ENCODE results near the gene FARS2. TPM values are rescaled to one million over a fixed set of nuclear protein-coding genes. Genes with fewer than 3 reads are reported as not detected.
"Not testable (repeated sequence)": the region's sequence is repeated elsewhere in the genome, so short reads cannot be mapped to it uniquely, and the experiment has no call there.

FARS2 gene
- total and polyA plus RNA-seq, 7 experiments from 2014 or later: 16.2 to 28.1 (median 20.8) TPM

GRCh38 chr6:5563086-5563485 lies 301.8 kb downstream of the FARS2 start:
- H3K4me1 Mint-ChIP-seq: peaks cover 3 to 28% (median 13%) of the 10 kb centered on the region in 7 donors
- no peaks in the 10 kb centered on the region for H3K4me1 ChIP-seq (ENCODE audit: control insufficient read depth in 2 of 2, insufficient read depth in 2 of 2, low read length in 2 of 2)
- no peak overlapping the region for H3K4me3 ChIP-seq (ENCODE audit: low read length)
- H3K9me3 Mint-ChIP-seq: peaks cover 0 to 11% (median 2%) of the 10 kb centered on the region in 11 donors
- H3K4me3 Mint-ChIP-seq: no peak overlapping the region
- peaks cover 3 to 23% (median 11%) of the 10 kb centered on the region in 5 donors for H3K36me3 Mint-ChIP-seq
- H3K27ac Mint-ChIP-seq: no peak overlapping the region
- H3K27me3 Mint-ChIP-seq: no peaks in the 10 kb centered on the region
- no peak overlapping the region for H3K27ac ChIP-seq (ENCODE audit: low read depth, low read length)
- H3K9me3 ChIP-seq (ENCODE audit: control insufficient read depth in 2 of 3, low read length in 3 of 3): no peaks in the 10 kb centered on the region
- POLR2A ChIA-PET: interaction anchor here (0.7 kb wide), 1 partner anchor 84 kb away, joined by 3 read pairs; no protein-coding TSS in a partner anchor
- no peaks in the 10 kb centered on the region for H3K36me3 ChIP-seq (ENCODE audit: control insufficient read depth in 2 of 3, insufficient read depth in 3 of 3, low read length in 3 of 3)
- no peak for ATAC-seq
- no peaks in the 10 kb centered on the region for H3K27me3 ChIP-seq (ENCODE audit: control insufficient read depth in 2 of 2, insufficient read depth in 2 of 2, low read length in 2 of 2)
- CTCF ChIA-PET: no interaction called here
- intact Hi-C loops (cut with micrococcal nuclease): no loop called here
- no peak for DNase-seq

DNA sequence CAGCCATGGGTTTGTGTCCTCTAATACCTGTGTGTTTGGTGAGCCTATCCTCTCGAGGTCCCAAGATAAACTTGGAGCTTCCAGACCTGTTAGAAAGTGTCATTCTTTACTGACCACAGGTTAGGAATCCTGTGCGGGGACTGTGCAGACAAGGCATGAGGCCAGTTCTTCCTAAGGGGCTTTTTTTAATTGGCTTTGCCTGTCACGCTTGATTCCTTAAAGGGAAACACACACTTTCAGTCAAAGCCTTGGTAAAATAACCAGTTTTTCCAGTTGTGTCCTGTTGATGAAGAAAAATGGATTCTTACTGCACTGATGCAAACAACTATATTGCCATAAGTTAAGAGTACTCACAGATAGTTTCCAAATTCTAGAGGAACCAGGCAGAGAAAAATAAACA lies 303.4 kb downstream of the FARS2 start:
- H3K9me3 ChIP-seq (ENCODE audit: control insufficient read depth in 2 of 3, low read length in 3 of 3); H3K36me3 ChIP-seq (ENCODE audit: control insufficient read depth in 2 of 3, insufficient read depth in 3 of 3, low read length in 3 of 3); H3K27me3 Mint-ChIP-seq; H3K27ac Mint-ChIP-seq; ATAC-seq; POLR2A ChIA-PET; CTCF ChIA-PET; DNase-seq; H3K4me3 ChIP-seq (ENCODE audit: low read length); intact Hi-C loops (cut with micrococcal nuclease); H3K27ac ChIP-seq (ENCODE audit: low read depth, low read length); H3K27me3 ChIP-seq (ENCODE audit: control insufficient read depth in 2 of 2, insufficient read depth in 2 of 2, low read length in 2 of 2); H3K4me3 Mint-ChIP-seq; H3K4me1 ChIP-seq (ENCODE audit: control insufficient read depth in 2 of 2, insufficient read depth in 2 of 2, low read length in 2 of 2): not testable (repeated sequence)
- H3K9me3 Mint-ChIP-seq: peaks cover 1 to 11% (median 4%) of the 10 kb centered on the region in 11 donors
- H3K4me1 Mint-ChIP-seq: peaks cover 5 to 36% (median 15%) of the 10 kb centered on the region in 7 donors
- H3K36me3 Mint-ChIP-seq: peaks cover 3 to 33% (median 20%) of the 10 kb centered on the region in 5 donors

DNA sequence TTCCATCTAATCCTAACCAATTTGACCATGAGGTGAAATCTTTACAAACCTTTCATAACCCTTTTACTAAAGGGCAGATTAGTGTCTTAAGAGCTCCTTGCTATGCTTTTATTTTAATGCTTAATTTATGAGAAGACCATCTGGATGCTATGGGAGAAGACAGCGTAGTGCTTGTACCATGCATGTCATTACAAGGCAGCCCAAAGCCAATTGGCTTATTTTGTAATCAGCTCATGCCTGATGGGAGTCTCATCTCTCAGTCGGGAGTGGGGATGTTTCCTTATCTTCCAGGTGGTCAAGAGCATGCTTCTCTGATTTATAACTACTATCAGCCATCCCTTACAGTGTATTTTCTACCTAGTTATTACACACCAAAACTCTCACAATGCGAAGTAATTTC lies 304.7 kb downstream of the FARS2 start:
- DNase-seq (no peak), ATAC-seq (no peak)
- Histone ChIP-seq H3K9me3 (ENCODE audit: control insufficient read depth in 2 of 3, low read length in 3 of 3) (no peaks in the 10 kb centered on the region), H3K36me3 (ENCODE audit: control insufficient read depth in 2 of 3, insufficient read depth in 3 of 3, low read length in 3 of 3) (no peaks in the 10 kb centered on the region), H3K27me3 (ENCODE audit: control insufficient read depth in 2 of 2, insufficient read depth in 2 of 2, low read length in 2 of 2) (no peaks in the 10 kb centered on the region), H3K27ac (ENCODE audit: low read depth, low read length) (no peak overlapping the region), H3K4me3 (ENCODE audit: low read length) (no peak overlapping the region), H3K4me1 (ENCODE audit: control insufficient read depth in 2 of 2, insufficient read depth in 2 of 2, low read length in 2 of 2) (no peaks in the 10 kb centered on the region)
- H3K36me3 Mint-ChIP-seq: peaks cover 3 to 38% (median 20%) of the 10 kb centered on the region in 5 donors
- intact Hi-C loops (cut with micrococcal nuclease): no loop called here
- H3K27me3 Mint-ChIP-seq: no peaks in the 10 kb centered on the region
- H3K4me3 Mint-ChIP-seq: no peak overlapping the region
- CTCF ChIA-PET: no interaction called here
- H3K27ac Mint-ChIP-seq: peak overlapping the region in 1 of 9 donors; percentile 7
- peaks cover 5 to 35% (median 13%) of the 10 kb centered on the region in 7 donors for H3K4me1 Mint-ChIP-seq
- POLR2A ChIA-PET: no interaction called here
- peaks cover 1 to 11% (median 4%) of the 10 kb centered on the region in 11 donors for H3K9me3 Mint-ChIP-seq

DNA sequence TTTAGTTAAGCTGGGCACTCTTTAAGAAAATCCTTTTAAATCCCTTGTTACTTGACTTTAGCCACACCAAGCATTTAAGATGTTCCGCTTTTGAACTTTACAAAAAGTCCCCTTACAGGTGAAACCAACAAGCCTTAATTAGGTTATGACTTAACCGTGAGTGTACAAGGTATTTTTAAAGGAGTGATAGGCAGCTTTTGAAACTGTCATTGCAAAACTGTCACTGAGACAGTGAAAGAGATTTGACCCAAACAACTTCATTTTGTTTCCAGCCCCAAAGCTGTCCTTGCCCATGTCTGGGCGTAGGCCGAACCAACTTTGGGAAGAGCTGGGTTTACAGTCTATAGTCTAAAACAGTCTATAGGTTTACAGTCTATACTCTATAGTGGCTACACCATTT lies 305.4 kb downstream of the FARS2 start:
- Mint-ChIP-seq H3K4me3 (no peak overlapping the region), H3K4me1 (peaks cover 1 to 30% (median 9%) of the 10 kb centered on the region in 7 donors), H3K9me3 (peaks cover 1 to 11% (median 4%) of the 10 kb centered on the region in 11 donors), H3K27me3 (no peaks in the 10 kb centered on the region), H3K27ac (no peak overlapping the region), H3K36me3 (peaks cover 6 to 42% (median 24%) of the 10 kb centered on the region in 5 donors)
- no peak for ATAC-seq
- Histone ChIP-seq H3K9me3 (ENCODE audit: control insufficient read depth in 2 of 3, low read length in 3 of 3) (no peaks in the 10 kb centered on the region), H3K36me3 (ENCODE audit: control insufficient read depth in 2 of 3, insufficient read depth in 3 of 3, low read length in 3 of 3) (no peaks in the 10 kb centered on the region), H3K4me1 (ENCODE audit: control insufficient read depth in 2 of 2, insufficient read depth in 2 of 2, low read length in 2 of 2) (no peaks in the 10 kb centered on the region), H3K4me3 (ENCODE audit: low read length) (no peak overlapping the region), H3K27me3 (ENCODE audit: control insufficient read depth in 2 of 2, insufficient read depth in 2 of 2, low read length in 2 of 2) (no peaks in the 10 kb centered on the region), H3K27ac (ENCODE audit: low read depth, low read length) (no peak overlapping the region)
- DNase-seq: no peak
- CTCF ChIA-PET: no interaction called here
- intact Hi-C loops (cut with micrococcal nuclease): no loop called here
- POLR2A ChIA-PET: no interaction called here

DNA sequence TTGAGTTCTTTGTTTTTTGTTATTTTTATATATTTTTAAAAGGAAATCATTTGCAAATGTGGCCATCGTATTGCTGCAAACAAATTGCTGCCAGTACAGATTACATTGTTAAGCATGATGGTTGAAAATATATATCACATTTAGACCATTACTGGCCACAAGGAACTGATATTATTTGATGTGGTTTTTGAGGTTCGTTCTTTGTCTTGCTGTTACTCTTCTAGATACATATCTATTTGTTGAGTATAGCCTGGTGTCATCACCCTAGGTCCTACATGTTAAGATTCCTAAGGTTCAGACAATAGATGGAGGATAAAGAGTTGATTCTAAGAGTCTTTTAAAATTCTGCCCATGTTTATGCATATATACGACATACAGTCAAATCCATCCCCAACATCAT lies 306.0 kb downstream of the FARS2 start:
- no peaks in the 10 kb centered on the region for H3K27me3 Mint-ChIP-seq
- Histone ChIP-seq H3K9me3 (ENCODE audit: control insufficient read depth in 2 of 3, low read length in 3 of 3) (no peaks in the 10 kb centered on the region), H3K27ac (ENCODE audit: low read depth, low read length) (no peak overlapping the region), H3K36me3 (ENCODE audit: control insufficient read depth in 2 of 3, insufficient read depth in 3 of 3, low read length in 3 of 3) (no peaks in the 10 kb centered on the region), H3K4me1 (ENCODE audit: control insufficient read depth in 2 of 2, insufficient read depth in 2 of 2, low read length in 2 of 2) (no peaks in the 10 kb centered on the region), H3K27me3 (ENCODE audit: control insufficient read depth in 2 of 2, insufficient read depth in 2 of 2, low read length in 2 of 2) (no peaks in the 10 kb centered on the region), H3K4me3 (ENCODE audit: low read length) (no peak overlapping the region)
- ATAC-seq (no peak), DNase-seq (no peak)
- ChIA-PET POLR2A (no interaction called here), CTCF (no interaction called here)
- H3K4me3 Mint-ChIP-seq: no peak overlapping the region
- H3K4me1 Mint-ChIP-seq: peaks cover 0 to 28% (median 10%) of the 10 kb centered on the region in 7 donors
- intact Hi-C loops (cut with micrococcal nuclease): no loop called here
- H3K27ac Mint-ChIP-seq: no peak overlapping the region
- H3K9me3 Mint-ChIP-seq: peaks cover 1 to 11% (median 5%) of the 10 kb centered on the region in 11 donors
- H3K36me3 Mint-ChIP-seq: peaks cover 8 to 48% (median 30%) of the 10 kb centered on the region in 5 donors

- CTCF ChIA-PET: no interaction called here
- H3K36me3 ChIP-seq (ENCODE audit: control insufficient read depth in 2 of 3, insufficient read depth in 3 of 3, low read length in 3 of 3): no peaks in the 10 kb centered on the region
- DNase-seq (no peak), ATAC-seq (no peak)
- no peaks in the 10 kb centered on the region for H3K4me1 ChIP-seq (ENCODE audit: control insufficient read depth in 2 of 2, insufficient read depth in 2 of 2, low read length in 2 of 2)
- no peak overlapping the region for H3K4me3 Mint-ChIP-seq
- H3K27ac Mint-ChIP-seq: no peak overlapping the region
- H3K9me3 ChIP-seq (ENCODE audit: control insufficient read depth in 2 of 3, low read length in 3 of 3): no peaks in the 10 kb centered on the region
- H3K4me3 ChIP-seq (ENCODE audit: low read length): no peak overlapping the region
- intact Hi-C loops (cut with micrococcal nuclease): no loop called here
- peaks cover 0 to 28% (median 10%) of the 10 kb centered on the region in 7 donors for H3K4me1 Mint-ChIP-seq
- peaks cover 1 to 15% (median 5%) of the 10 kb centered on the region in 11 donors for H3K9me3 Mint-ChIP-seq
- POLR2A ChIA-PET: no interaction called here
- no peaks in the 10 kb centered on the region for H3K27me3 ChIP-seq (ENCODE audit: control insufficient read depth in 2 of 2, insufficient read depth in 2 of 2, low read length in 2 of 2)
- H3K36me3 Mint-ChIP-seq: peaks cover 8 to 53% (median 36%) of the 10 kb centered on the region in 5 donors
- no peaks in the 10 kb centered on the region for H3K27me3 Mint-ChIP-seq
- no peak overlapping the region for H3K27ac ChIP-seq (ENCODE audit: low read depth, low read length)
Observed at GRCh38 chr6:5567890-5568289, 306.6 kb downstream of the FARS2 start.

- Histone ChIP-seq H3K9me3 (ENCODE audit: control insufficient read depth in 2 of 3, low read length in 3 of 3) (no peaks in the 10 kb centered on the region), H3K27me3 (ENCODE audit: control insufficient read depth in 2 of 2, insufficient read depth in 2 of 2, low read length in 2 of 2) (no peaks in the 10 kb centered on the region), H3K4me3 (ENCODE audit: low read length) (no peak overlapping the region), H3K4me1 (ENCODE audit: control insufficient read depth in 2 of 2, insufficient read depth in 2 of 2, low read length in 2 of 2) (no peaks in the 10 kb centered on the region), H3K27ac (ENCODE audit: low read depth, low read length) (no peak overlapping the region), H3K36me3 (ENCODE audit: control insufficient read depth in 2 of 3, insufficient read depth in 3 of 3, low read length in 3 of 3) (no peaks in the 10 kb centered on the region)
- DNase-seq (no peak), ATAC-seq (peak; percentile 6)
- no peak overlapping the region for H3K4me3 Mint-ChIP-seq
- no peaks in the 10 kb centered on the region for H3K27me3 Mint-ChIP-seq
- H3K27ac Mint-ChIP-seq: no peak overlapping the region
- POLR2A ChIA-PET: no interaction called here
- H3K36me3 Mint-ChIP-seq: peaks cover 5 to 61% (median 48%) of the 10 kb centered on the region in 5 donors
- H3K9me3 Mint-ChIP-seq: peaks cover 0 to 28% (median 9%) of the 10 kb centered on the region in 11 donors
- intact Hi-C loops (cut with micrococcal nuclease): no loop called here
- H3K4me1 Mint-ChIP-seq: peaks cover 0 to 28% (median 12%) of the 10 kb centered on the region in 7 donors
- CTCF ChIA-PET: no interaction called here
Observed at GRCh38 chr6:5569491-5569890, 308.2 kb downstream of the FARS2 start.

Data from naive thymus-derived CD4-positive, alpha-beta T cell (primary cell).